Thyroid gland (tissue), 4 donors: Measurements from ENCODE around the gene ABCA13.

ENCODE experiments used
- POLR2A ChIP-seq, 2 donors: fragments of 450-650 bp; IDR thresholded peaks; one replicate each; pipeline ENCODE4 v1.6.1; 2017; ENCODE audit warnings: antibody characterized with exemption in 2 of 2, mild to moderate bottlenecking in 2 of 2, moderate library complexity in 1 of 2
- TF ChIP-seq, protein P1 (sequence below), 6 experiments: fragments of 200-600 bp in 3 of 6; fragments of 450-650 bp in 3 of 6; sonication (generic) in 3 of 6; IDR thresholded peaks; one replicate each; pipeline ENCODE4 v1.5.1; 2016 to 2019; ENCODE audit warnings: antibody characterized with exemption in 6 of 6, mild to moderate bottlenecking in 2 of 6, inconsistent platforms in 1 of 6, moderate library complexity in 1 of 6

GRCh38 chr7:48173756-48174382 is 2.6 kb downstream of the ABCA13 start:
- TF ChIP-seq, protein P1, sequence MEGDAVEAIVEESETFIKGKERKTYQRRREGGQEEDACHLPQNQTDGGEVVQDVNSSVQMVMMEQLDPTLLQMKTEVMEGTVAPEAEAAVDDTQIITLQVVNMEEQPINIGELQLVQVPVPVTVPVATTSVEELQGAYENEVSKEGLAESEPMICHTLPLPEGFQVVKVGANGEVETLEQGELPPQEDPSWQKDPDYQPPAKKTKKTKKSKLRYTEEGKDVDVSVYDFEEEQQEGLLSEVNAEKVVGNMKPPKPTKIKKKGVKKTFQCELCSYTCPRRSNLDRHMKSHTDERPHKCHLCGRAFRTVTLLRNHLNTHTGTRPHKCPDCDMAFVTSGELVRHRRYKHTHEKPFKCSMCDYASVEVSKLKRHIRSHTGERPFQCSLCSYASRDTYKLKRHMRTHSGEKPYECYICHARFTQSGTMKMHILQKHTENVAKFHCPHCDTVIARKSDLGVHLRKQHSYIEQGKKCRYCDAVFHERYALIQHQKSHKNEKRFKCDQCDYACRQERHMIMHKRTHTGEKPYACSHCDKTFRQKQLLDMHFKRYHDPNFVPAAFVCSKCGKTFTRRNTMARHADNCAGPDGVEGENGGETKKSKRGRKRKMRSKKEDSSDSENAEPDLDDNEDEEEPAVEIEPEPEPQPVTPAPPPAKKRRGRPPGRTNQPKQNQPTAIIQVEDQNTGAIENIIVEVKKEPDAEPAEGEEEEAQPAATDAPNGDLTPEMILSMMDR (IDR thresholded peaks at IDR 0.05), result no peak
- TF ChIP-seq POLR2A (IDR thresholded peaks at IDR 0.05), result no peak
